ENCODE measurements around the gene ARHGDIA.
A peak's percentile ranks its signal among the peaks of the same experiment; 100 is the strongest.

ARHGDIA gene

DNA sequence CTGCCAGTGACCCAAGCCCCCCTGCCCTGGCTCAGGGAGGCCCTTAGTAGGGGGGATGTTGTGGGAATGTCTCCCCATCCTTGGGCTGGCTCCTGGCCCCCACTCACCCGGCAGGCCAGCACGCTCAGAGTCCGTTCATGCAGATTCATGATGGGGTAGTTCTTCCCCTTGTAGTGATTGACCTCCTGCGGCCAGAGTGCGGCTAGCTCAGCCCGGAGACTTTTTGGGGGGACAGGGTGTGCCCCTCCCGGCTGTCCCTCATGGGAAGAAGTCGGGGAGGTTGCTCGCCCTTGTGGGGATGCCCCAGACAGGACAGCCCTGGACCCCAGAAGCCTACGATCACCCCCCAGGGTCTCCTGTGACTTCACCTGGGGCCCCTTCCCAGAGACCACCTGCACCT, 34.9 kb upstream of the ARHGDIA start:
- no peak for DNase-seq

DNA sequence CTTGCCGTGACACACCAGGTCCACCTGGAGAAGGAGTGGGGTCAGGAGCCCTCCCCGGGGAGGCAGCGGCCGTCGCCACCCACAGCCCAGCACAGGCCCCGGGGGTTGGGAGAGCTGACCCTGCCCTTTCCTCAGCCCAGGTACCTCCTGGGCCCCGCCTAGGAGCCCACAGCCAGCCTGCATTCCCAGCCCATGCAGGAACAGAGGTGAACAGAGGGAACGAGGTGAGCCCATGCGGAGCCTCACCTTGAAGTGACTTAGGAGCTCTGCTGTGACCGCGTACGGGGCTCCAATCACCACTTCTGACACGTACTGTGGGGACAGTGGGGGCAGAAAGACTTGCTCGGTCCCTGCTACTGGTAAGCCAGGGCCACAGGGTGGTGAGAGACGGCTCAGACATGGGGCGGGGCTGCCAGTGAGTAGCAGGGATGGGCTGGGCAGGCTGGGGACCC, 34.3 kb upstream of the ARHGDIA start:
- no peak for DNase-seq

DNA sequence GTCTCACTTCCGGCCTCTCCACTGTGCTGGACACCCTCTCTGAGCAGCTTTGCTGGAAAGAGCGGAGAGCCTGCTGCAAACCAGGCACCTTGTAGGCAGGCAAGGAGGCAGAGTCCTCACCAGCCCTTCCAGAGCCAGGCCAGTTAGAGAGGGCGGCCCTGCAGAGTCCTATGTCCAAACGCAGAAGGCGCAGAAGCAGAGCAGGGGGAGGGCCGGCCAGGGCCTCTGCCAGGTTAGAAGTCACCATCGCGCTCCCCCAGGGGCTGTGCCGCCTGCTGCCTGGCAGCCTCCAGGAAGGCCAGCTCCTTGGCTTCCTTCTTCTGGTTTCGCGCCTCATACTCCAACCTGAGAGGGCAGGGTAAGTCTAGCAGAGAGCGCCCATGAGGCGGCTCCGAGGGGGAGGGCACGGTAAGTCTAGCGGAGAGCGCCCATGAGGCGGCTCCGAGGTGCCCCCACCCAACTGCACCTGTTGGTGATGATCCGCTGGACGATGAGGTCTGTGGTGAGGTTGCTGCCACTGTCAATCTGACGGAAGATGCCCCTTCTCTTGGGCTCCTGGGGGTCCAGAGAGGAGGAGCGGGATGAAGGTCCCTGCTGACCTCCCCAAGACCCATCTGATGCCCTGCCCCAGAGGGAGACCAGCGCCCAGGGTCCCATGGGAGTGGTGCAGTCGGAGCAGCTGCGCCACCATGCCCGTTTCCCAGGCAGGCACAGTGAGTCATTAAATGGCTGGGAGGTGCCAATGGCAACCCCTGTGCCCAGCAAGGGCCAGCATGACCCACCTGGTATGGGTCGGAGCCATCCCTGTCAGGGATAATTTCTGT, 33.7 kb upstream of the ARHGDIA start:
- DNase-seq = no peak

DNA sequence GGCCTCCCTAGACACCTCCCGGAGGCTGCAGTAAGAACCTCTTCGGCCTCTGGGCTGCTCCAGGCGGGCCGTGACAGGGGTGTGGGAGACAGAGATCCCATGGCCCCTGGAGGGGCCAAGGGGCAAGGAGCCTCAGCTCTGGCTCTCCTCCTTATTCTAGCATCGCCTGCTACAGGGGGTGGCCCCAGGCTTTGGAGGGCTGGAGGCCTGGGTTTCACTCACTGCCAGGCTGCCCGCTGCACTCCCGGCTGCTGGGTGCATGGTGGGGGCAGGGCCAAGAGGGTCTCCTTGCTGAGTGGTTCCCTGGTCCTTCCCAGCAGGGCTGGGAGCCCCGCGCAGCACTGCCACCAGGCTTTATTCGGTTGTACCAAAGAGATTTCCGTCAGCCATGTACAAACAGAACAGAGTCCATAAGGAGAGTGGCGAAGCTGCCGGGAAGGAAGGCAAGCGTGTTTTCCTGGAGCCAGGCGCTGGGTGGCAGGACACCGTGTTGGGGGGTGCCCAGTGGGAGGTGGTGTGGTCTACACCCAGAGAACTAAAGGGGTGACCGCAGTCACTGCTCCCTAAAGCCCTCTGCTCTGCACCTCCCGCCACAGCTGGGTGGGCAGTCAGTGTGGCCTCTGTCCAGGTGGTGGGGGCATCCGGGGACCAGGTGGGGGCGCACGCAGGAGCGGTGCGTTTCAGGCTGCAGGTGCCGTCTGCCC, 32.9 kb upstream of the ARHGDIA start:
- DNase-seq = no peak

DNA sequence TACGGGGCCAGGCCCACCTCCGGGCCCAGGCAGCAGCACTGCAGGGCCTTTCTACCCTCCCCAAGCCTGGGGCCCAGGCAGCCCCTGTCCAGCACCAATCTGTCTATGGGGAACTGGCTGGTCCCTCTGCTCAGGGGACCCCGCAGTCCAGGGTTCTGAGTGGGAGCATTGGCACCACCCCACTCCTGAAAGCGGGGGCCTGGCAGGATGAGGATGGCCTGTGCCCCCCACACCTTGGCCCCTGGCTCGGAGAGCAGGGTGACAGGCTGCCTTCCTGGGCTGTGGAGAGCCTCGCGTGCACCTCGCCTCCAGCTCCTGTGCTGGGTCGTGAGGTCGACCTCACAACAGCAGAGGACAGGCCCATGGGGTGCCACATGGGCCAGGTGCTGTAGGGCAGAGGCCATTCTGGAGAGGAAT, 32.3 kb upstream of the ARHGDIA start:
- DNase-seq = no peak

DNA sequence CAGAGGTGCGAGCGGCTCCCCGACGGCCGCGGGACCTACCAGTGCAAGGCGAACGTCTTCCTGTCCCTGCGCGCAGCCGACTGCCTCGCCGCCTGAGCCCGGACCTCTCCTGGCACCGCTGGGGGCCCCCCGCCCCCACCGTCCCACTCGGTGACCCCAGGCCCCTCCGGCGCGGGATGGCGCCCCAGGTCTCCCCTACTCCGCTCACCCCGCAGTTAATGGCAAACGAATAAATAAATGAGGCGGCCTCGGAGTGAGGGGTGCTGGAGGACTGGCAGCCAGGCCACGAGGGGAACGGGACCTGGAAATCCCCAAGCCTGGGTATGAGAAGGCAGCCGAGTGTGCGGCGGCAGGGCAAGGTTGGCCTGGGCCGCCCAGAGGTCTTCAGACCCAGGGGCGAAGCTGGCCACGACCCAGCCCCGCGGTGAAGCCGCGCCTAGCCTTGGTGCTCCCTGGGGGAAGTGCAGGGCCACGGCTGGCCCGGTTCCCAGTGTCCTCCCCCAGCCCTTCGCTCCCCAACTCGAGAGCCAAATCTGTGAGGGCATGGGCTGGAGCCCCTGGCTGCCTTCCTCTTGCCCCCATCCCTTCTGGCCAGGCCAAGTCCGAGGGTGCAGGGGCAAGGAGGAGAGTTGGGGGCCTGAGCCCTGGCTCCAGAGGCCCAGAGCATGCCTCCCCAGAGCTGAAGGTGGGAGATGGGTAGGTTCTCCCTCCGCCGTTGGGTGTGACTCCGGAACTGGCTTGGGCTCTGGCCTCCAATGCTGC, 31.7 kb upstream of the ARHGDIA start:
- DNase-seq = no peak

DNA sequence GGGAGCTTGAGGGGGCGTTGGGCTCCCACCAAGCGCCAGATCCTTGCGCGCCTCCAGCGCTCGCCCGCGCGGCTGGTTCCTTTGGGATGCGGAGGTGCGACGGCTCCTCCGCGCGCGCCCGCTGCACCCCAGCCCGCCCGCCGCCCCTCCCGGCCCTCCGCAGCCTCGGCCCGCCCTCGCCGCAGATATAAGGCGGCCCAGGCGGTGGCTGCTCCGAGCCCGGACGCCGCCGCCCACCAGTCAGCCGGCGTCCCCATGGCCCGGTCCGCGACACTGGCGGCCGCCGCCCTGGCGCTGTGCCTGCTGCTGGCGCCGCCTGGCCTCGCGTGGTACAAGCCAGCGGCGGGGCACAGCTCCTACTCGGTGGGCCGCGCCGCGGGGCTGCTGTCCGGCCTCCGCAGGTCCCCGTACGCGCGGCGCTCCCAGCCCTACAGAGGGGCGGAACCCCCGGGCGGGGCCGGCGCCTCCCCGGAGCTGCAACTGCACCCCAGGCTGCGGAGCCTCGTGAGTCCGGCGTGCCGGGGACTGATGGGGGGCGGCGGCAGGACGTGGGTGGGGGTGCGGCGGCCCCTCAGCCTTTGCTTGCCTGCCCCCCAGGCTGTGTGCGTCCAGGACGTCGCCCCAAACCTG, 31.0 kb upstream of the ARHGDIA start, which contains the start of gene NPB:
Gene NPB (plus strand): TSS at position 216 of the 630 bp plus-strand sequence. CDS start 40 bp downstream, at position 256.
- no peak for DNase-seq

DNA sequence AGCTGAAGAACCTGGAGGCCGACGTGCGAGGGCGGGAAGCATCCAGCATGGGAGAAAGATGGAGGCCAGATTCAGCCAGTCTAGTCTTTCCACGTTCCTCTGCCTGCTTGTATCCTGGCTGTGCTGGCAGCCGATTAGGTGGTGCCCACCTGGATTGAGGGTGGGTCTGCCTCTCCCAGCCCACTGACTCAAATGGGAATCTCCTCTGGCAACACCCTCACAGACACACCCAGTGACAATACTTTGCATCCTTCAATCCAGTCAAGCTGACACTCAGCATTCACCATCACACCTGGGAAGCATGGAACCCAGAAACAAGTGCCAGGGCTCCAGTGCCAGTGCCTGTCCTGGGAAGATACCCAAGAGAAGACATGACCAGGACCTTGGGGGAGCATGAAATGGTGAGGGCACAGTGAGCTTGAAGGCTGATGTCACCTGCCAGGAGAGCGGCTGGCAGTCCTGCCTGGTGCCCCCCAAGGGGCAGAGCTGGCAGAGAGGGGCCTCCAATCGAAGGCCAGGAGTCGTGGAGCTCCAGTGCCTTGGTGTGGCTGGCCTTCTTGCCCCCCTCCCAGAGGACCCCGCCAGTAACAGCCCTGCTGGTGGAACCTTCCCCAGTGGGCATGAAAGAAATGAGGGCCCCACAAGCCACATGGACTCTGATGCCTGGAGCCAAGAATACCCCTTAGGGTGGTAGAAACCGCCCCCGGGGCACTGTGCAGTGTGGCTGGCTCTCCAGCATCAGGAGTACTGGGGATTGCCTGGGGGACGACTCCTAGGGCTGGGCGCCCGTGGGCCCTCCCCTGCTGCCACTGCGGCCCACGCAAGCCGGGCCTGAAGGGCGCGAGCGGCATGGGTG, 30.3 kb upstream of the ARHGDIA start:
- no peak for DNase-seq

DNA sequence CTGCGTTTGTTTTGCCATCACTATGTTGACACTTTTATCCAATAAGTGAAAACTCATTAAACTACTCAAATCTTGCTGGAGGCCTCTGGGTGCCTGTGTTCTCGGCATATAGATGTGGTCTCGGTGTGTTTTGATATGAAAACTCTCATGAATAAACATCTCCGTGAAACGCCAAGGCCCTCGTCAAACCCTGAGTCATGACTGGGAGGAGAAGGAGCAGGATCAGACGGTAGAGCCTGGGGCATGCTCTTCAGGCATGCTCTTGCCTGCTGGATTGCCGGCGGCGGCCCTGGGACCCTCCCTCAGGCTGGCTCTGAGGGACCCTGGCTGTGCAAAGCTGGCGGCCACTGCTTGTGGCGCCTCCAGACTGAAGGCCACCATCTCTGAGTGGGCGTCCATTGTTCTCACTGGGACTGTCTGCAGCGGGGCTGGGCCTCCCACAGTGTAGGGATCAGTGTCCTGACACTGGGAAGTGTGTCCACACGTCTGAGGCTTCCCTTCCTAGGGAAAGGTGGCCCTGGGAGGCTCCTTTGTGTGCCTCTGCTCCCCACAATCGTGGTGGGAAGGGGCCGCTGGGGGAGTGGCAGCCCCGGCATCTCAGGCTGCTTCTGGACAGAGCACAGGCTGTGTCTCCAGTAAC, 29.2 kb upstream of the ARHGDIA start:
- no peak for DNase-seq

DNA sequence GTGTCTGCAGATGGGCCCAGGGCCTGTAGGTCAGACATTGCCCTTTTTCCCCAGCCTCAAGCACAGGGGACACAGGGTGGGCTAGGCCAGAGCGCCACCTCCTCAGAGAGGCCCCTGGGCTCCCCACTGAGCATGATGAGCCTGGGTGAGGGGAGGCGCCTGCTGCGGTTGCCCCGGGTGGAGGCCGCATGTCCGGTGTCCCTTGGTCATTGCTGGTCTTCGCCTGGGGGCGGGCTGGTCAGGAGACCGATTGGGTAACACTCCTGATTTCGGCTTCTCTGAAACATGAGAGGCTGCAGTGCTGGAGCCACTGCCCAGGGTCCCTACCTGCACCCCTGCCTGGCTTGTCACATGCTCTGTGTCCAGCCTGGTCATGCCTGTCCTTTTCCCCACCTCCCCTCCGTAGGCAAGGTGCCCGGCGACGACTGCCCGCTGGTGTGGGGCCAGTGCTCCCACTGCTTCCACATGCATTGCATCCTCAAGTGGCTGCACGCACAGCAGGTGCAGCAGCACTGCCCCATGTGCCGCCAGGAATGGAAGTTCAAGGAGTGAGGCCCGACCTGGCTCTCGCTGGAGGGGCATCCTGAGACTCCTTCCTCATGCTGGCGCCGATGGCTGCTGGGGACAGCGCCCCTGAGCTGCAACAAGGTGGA, 28.5 kb upstream of the ARHGDIA start:
- DNase-seq = no peak

DNA sequence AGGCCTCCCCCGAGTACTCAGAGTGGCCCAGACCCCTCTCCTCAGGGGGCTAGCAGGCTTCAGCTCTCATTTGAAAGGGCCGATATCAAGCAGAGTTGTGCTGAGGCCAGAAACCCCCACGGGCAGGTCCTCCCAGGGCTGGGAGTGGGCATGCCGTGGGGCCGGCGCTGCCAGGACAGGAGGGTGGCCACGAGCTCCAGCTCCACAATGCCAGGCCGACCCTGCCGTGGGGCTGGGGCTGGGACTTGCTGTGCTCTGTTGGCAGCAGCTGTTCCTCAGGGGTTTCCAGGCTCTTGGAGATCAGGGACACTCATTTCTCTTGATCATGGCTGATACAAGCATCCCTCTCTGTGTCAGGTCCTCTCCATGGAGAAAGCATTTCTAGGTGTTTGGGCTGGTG, 27.7 kb upstream of the ARHGDIA start:
- no peak for DNase-seq

DNA sequence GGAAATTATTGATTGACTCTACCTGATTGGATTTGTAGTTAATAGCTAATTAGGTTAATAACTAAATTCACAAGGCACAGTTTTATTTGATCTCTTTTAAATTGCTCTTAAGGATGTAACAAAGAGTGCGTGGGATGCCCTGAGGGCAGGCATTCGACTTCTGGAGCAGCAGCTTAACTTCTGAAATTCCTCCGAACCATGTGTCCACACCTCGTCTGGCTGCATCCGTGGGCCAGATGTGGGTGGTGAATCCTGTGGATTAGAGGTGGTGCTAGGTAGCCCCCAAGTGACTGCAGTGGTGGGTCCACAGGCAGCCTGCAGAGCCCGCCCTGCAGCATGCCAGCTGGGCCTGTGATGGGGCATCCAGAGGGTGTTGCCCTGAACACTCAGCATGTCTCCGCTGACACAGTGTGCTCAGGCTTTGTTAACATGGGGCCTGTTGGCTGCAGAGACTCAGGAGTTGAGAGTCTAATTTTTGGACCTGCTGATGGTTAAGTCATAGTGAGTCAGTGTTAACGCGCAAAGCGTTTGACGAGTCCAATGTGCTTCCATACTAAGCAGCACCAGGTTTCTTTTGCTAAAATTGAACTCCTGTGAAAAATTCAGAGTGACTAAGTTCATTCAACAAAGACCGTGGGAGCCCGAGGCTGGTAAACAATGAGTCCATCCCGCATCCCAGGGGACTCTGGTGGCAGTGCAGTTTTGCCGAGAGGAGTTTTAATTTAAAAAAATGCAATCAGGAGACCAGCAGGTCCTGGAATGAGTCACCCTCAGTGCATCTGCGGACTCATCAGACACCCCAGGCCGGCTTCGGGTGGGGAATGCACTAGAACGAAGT, 27.1 kb upstream of the ARHGDIA start:
- no peak for DNase-seq

DNA sequence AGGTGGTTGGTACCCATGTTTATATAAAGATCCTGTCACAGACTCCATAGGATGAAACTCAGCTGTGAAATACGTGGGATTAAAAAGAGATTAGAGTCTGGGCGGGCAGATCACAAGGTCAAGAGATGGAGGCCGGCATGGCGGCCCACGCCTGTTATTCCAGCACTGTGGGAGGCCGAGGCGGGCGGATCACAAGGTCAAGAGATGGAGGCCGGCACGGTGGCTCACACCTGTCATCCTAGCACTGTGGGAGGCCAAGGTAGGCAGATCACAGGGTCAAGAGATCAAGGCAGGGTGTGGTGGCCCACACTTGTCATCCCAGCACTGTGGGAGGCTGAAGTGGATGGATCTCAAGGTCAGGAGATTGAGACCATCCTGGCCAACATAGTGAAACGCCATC, 24.3 kb upstream of the ARHGDIA start:
- no peak for DNase-seq

DNA sequence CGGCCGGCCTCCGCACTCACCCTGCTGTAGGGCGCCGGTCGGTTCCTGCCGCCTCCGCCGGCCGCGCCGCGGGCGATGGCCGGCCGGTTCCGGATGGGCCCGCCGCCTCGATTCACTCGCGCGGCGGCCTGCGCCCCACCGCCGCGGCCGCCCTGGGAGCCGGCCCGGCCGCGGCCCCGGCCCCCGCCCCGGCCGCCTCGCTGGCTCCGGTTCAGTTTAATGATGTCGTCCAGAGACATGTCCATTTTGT, 20.1 kb upstream of the ARHGDIA start:
- DNase-seq = no peak

DNA sequence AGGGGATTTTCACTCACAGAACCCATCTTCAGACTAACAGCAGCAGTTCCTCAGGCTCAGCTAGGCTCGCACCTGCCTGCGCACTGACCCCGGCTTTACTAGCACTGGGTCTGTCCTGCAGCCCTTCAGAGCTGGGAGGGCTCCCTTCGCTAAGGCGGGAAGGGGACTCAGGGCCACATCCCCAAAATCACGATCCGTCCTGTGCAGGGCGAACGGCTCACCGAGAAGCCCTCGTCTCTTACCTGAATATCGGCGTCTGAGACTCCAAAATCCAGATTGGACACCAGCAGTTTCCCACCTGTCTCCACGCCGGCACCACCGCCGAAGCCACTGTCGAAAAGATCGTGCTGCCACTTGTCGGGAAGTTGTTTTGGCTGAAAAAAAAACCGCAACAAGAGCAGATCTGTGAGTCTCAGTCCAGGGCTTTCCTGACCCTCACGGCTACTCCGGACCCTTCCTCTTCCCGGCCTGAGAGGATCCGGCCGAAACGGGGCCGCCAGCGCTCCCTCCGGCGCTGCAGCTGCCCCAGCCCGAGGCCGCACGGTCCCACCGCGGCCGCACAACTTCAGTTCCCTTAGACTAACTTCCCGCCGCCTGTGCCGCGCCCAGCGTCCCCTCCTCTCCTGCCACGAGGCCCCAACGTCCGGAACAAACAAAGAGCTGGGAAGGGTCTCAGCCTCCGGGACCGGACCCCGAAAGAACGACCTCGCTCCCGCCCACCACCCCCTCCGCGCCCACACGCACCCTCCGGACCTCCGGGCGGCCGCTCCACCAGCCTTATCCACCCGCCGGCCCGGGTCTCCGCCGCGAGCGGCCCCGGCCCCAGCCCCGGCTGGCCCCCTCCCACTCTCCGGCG, 19.5 kb upstream of the ARHGDIA start:
- DNase-seq = peak in 1 of 2 donors; percentile 28

DNA sequence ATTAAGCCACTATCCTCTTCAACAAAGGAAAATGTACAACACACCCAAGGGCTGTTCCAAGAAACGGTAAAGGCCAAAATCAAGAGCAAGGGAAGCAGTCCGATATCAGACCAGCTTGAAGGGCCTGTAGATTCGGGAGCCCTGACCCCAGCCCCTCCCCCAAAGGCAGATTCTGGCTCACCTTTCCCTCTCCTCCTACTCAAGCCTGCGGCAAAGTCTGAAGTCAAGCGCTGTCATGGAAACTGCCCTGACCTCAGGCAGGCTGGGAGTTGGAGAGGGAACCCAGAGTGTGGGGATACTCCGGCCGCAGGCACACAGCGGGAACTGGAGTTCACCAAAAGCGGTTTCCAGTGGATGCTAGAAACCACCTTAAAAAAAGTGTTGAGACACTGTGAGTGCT, 18.5 kb upstream of the ARHGDIA start:
- no peak for DNase-seq

DNA sequence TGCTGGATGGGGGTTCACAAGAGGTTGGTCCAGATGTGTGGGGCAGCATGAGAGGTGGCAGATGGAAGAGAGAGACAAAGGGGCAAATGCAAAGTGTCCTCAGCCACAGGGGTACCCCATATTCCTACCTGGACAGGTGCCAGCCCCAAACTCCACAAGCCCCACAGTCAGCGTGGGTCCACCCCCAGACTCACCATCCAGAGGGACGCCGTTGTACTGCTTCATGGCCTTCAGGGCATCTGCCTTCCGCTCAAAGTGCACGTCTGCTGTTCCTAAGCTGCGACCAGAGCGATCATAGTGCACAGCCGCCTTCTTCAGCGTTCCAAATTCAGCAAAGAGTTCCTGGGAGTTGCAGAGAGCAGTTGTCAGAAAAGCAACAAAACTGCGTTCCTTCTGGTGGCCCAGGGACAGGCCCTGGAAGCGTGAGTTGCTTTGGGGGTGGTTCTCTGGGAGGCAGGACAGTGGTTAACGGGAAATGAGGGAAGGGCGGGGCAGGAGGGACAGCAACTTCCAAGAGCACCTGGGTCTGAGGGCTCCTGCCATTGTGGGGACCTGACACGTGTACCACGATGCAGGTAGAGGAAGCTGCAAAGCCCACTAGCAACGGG, 18.0 kb upstream of the ARHGDIA start:
- DNase-seq = no peak

DNA sequence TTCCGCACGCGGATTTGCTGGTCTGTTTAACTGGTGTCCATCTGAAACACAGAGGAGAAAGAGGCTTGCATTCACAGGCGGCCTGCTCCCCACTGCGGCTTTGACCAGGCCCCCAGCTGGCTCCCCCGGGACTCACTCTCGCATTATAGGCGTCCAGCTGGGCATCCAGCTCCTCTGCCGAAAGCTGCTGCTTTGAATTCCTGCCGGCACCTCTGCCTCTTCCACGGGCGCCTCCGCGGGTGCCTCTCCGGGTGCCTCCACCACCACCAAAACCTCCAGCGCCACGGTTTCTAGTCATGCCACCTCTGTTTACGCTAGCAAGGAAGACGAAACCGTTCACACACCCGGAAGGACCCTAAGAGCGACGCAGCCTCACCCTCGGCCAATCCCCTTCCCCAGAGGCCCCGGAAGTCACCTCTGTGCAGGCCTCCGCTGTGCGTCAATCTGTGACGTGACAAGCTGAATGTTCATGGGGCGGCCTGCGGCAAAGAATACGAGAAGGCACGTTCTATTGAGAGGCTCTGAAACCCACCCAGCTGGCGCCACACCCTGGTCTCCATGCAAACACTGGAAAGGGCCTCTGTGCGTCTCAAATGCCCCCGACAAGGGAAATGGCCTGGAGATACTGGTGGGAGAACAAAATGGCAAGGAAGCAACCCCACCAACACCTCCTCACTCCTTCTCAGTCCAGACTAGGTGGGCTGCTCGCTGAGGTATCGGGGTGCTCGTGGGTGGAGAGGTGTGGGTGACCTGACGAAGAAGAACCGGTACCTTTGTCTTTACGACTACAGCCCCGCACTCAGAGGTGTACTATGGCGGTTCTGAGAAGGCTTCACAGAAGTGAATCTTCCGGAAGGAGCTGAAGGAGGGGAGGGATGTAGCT, 17.2 kb upstream of the ARHGDIA start:
- DNase-seq = no peak
